GM12878 (cell line): ENCODE results near the gene MROH8. TPM values are rescaled to one million over a fixed set of nuclear protein-coding genes. Genes with fewer than 3 reads are reported as not detected.

Experiments
- ATAC-seq: fragments of 200-7000 bp; cut with Tn5 transposase; 3 replicates; pipeline ENCODE4 v1.9.1; 2020; ENCODE audit warnings: mild to moderate bottlenecking, moderate library complexity
- BruUV-seq: library from RNA; stranded (reverse); fragments of 400-500 nt; replicated peaks from 2 replicates; lab custom pipeline; 2021; lab: Mats Ljungman, UMichigan
- CTCF ChIA-PET: fragments of 300-600 bp; sonication (Branson Sonifier 250); formaldehyde crosslinking; extraction: SDS; loops from one replicate; lab custom pipeline; 2021; ENCODE audit warnings: inconsistent platforms; lab: Yijun Ruan, JAX
- POLR2A ChIA-PET: fragments of 350-600 bp; formaldehyde crosslinking; extraction: SDS; loops from one replicate; lab custom pipeline; 2021; ENCODE audit warnings: inconsistent platforms; lab: Charles Lee
- RAD21 ChIA-PET: fragments of 300-600 bp; sonication (Branson Sonifier 250); formaldehyde crosslinking; loops from one replicate; lab custom pipeline; 2023; ENCODE audit warnings: antibody characterized with exemption; ENCODE audit not compliant: unreplicated experiment; lab: Charles Lee
- SMC1A ChIA-PET: fragments of 300-600 bp; sonication (Branson Sonifier 250); formaldehyde crosslinking; loops from one replicate; lab custom pipeline; 2023; ENCODE audit not compliant: unreplicated experiment, uncharacterized antibody; lab: Charles Lee
- DNase-seq: peaks from one replicate; pipeline ENCODE4 v3.0.0-alpha.2; 2011; ENCODE audit warnings: low read depth, low spot score
- FAIRE-seq: peaks from 3 replicates; lab custom pipeline; 2011; peaks lifted over from hg19 to GRCh38; lab: Jason Lieb, UNC
- H2AFZ ChIP-seq: 2 replicates; pipeline ENCODE4 v1.6.0; 2011; ENCODE audit warnings: low read depth, low read length, control low read depth; ENCODE audit not compliant: control insufficient read depth
- H3K27ac ChIP-seq: 2 replicates; pipeline ENCODE4 v1.5.1; 2011; ENCODE audit warnings: control low read depth; ENCODE audit not compliant: control insufficient read depth, insufficient read depth
- H3K27me3 ChIP-seq, 2 experiments: replicated peaks in 1 of 2; 2 replicates each; pipeline versions ENCODE4 v1.6.0 to v1.6.1; 2011; ENCODE audit warnings: low read length in 1 of 2; ENCODE audit not compliant: control insufficient read depth in 2 of 2, insufficient read depth in 2 of 2
- H3K36me3 ChIP-seq, 2 experiments: 2 replicates each; pipeline ENCODE4 v1.5.1; 2011; ENCODE audit warnings: low read length in 1 of 2; ENCODE audit not compliant: control insufficient read depth in 2 of 2, insufficient read depth in 2 of 2
- H3K4me1 ChIP-seq: 2 replicates; pipeline ENCODE4 v1.6.1; 2011; ENCODE audit warnings: mild to moderate bottlenecking, low read length, moderate library complexity, mixed read lengths; ENCODE audit not compliant: control insufficient read depth, insufficient read depth
- H3K4me2 ChIP-seq: 2 replicates; pipeline ENCODE4 v1.6.0; 2011; ENCODE audit warnings: control low read depth; ENCODE audit not compliant: control insufficient read depth, insufficient read depth
- H3K4me3 ChIP-seq: fragments of 200-600 bp; sonication (generic); 2 replicates; pipeline ENCODE4 v1.5.1; 2016
- H3K79me2 ChIP-seq: 2 replicates; pipeline ENCODE4 v1.6.0; 2011; ENCODE audit warnings: low read length; ENCODE audit not compliant: control insufficient read depth, insufficient read depth
- H3K9ac ChIP-seq: 2 replicates; pipeline ENCODE4 v1.8.0; 2011; ENCODE audit warnings: low read length, control low read depth, mixed read lengths; ENCODE audit not compliant: control insufficient read depth, insufficient read depth
- H3K9me3 ChIP-seq: replicated peaks from 3 replicates; pipeline ENCODE4 v1.5.1; 2011; ENCODE audit warnings: mild to moderate bottlenecking, low read length; ENCODE audit not compliant: control insufficient read depth, insufficient read depth
- H4K20me1 ChIP-seq: 2 replicates; pipeline ENCODE4 v1.6.0; 2011; ENCODE audit not compliant: control insufficient read depth, insufficient read depth
- BCLAF1 ChIP-seq: fragments of 450-650 bp; IDR thresholded peaks from 2 replicates; pipeline ENCODE4 v1.6.1; 2017; ENCODE audit warnings: antibody characterized with exemption, mild to moderate bottlenecking, moderate library complexity
- BMI1 ChIP-seq: fragments of 450-650 bp; IDR thresholded peaks from 2 replicates; pipeline ENCODE4 v1.6.1; 2016; ENCODE audit warnings: mild to moderate bottlenecking, moderate library complexity, borderline replicate concordance
- CBFB ChIP-seq: IDR thresholded peaks from 2 replicates; pipeline ENCODE4 v1.6.1; 2016; ENCODE audit warnings: antibody characterized with exemption, low read depth
- FOXK2 ChIP-seq: fragments of 450-650 bp; IDR thresholded peaks from 2 replicates; pipeline ENCODE4 v1.6.1; 2017; ENCODE audit warnings: mild to moderate bottlenecking, moderate library complexity
- GABPA ChIP-seq: IDR thresholded peaks from 2 replicates; pipeline ENCODE4 v1.6.1; 2014; ENCODE audit warnings: antibody characterized with exemption, low read depth, mild to moderate bottlenecking, inconsistent platforms
- GATAD2B ChIP-seq: fragments of 450-650 bp; conservative IDR thresholded peaks from 2 replicates; pipeline ENCODE4 v1.6.1; 2017; ENCODE audit warnings: low read depth, mild to moderate bottlenecking, moderate library complexity
- HDGF ChIP-seq: fragments of 450-650 bp; IDR thresholded peaks from 2 replicates; pipeline ENCODE4 v1.6.1; 2016; ENCODE audit warnings: antibody characterized with exemption
- IRF4 ChIP-seq: IDR thresholded peaks from 2 replicates; pipeline ENCODE4 v1.6.1; 2011; ENCODE audit warnings: low read depth, low read length
- KLF5 ChIP-seq: fragments of 450-650 bp; IDR thresholded peaks from 2 replicates; pipeline ENCODE4 v1.6.1; 2014; ENCODE audit warnings: mild to moderate bottlenecking; ENCODE audit not compliant: partially characterized antibody
- NRF1 ChIP-seq: conservative IDR thresholded peaks from 2 replicates; pipeline ENCODE4 v1.6.1; 2011; ENCODE audit warnings: mild to moderate bottlenecking, low read depth, low read length, improper control_type of control experiment
- RB1 ChIP-seq: fragments of 450-650 bp; formaldehyde crosslinking; IDR thresholded peaks from 2 replicates; pipeline ENCODE4 v1.6.1; 2017; ENCODE audit warnings: mild to moderate bottlenecking, borderline replicate concordance
- SIX5 ChIP-seq: IDR thresholded peaks from 2 replicates; pipeline ENCODE4 v1.6.1; 2011; ENCODE audit warnings: mild to moderate bottlenecking, low read depth, low read length, moderate library complexity; ENCODE audit not compliant: severe bottlenecking
- SRF ChIP-seq, 2 experiments: IDR thresholded peaks; 2 replicates each; pipeline ENCODE4 v1.6.1; 2011; ENCODE audit warnings: low read depth in 2 of 2, low read length in 2 of 2, mild to moderate bottlenecking in 1 of 2, moderate library complexity in 1 of 2
- STAT3 ChIP-seq: IDR thresholded peaks from 2 replicates; pipeline ENCODE4 v1.6.1; 2011; ENCODE audit warnings: low read depth, low read length, improper control_type of control experiment
- TCF3 ChIP-seq: IDR thresholded peaks from 2 replicates; pipeline ENCODE4 v1.6.1; 2012; ENCODE audit warnings: low read depth, mild to moderate bottlenecking, low read length, borderline replicate concordance; ENCODE audit not compliant: insufficient read depth
- ZBTB4 ChIP-seq: fragments of 450-650 bp; formaldehyde crosslinking; IDR thresholded peaks from 2 replicates; pipeline ENCODE4 v1.4.0; 2022; ENCODE audit warnings: mild to moderate bottlenecking, moderate library complexity
- WGBS: methylation state at CpG from one replicate; pipeline ENCODE4 v1.1.6; 2016; ENCODE audit warnings: low lambda C conversion rate; ENCODE audit not compliant: insufficient replicate concordance, insufficient coverage; ENCODE audit errors: missing lambda C conversion rate; 5-methylcytosine and 5-hydroxymethylcytosine counted together
- in situ Hi-C: fragments of 300-500 bp; cut with MboI; formaldehyde crosslinking; loops from 9 replicates; pipeline ENCODE4 v1.14.3; 2018; ENCODE audit warnings: mixed read lengths
- intact Hi-C: fragments of 100-400 bp; cut with micrococcal nuclease; formaldehyde crosslinking; loops from one replicate; pipeline ENCODE4 v1.14.2; 2022; ENCODE audit not compliant: unreplicated experiment
- polyA plus RNA-seq, 11 experiments: library from polyadenylated mRNA; depleted of rRNA in 4 of 11; unstranded in 6 of 11; stranded (reverse) in 5 of 11; fragments of >200 nt; fragmentation: Nextera tagmentation in 4 of 11; fragmentation: Illumina TruSeq in 1 of 11; extraction: Ambion mirVana in 4 of 11; extraction: Trizol in 1 of 11; gene quantifications; 1 replicate in 1 of 11; 2 replicates in 10 of 11; pipeline versions ENCODE4 v1.2.1 to v1.2.3, GENCODE V29; 2011 to 2016; ENCODE audit warnings: inconsistent platforms in 2 of 11, missing spikeins in 2 of 11, low read depth in 1 of 11
- total RNA-seq, 4 experiments: library from RNA; depleted of rRNA in 3 of 4; stranded (reverse); fragments of >200 nt in 3 of 4; fragmentation: Illumina TruSeq in 1 of 4; extraction: Trizol in 1 of 4; gene quantifications; 2 replicates each; pipeline versions ENCODE4 v1.2.1 to v1.2.3, GENCODE V29; 2013 to 2021
- TF ChIP-seq, protein P1 (sequence below): fragments of 450-650 bp; formaldehyde crosslinking; IDR thresholded peaks from 2 replicates; pipeline ENCODE4 v1.4.0; 2020; ENCODE audit warnings: mild to moderate bottlenecking, moderate library complexity

The MROH8 gene
- total and polyA plus RNA-seq, 10 of the 15 experiments (the other 5 are each of a cell fraction or from before 2014, with no cell fraction given) = 0.16 to 2.8 (median 1.8) TPM

DNA sequence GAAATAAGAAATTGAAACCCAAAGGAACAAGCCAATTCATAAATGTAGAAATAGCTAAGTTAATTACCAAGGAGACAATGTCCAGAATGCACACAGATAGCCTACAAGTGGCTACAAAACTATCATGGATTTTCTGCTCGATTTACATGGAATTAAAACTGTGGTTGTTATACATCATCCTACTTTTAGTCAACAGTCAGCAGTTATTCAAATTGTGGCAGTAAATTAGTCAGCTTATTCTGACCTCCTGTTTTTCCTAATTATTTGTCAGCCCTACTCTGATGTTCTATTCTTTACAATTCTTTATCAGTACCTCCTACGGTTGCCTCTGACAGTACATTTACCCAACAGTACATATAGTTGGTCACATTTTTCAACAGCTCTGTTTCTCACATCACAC is 113.2 kb downstream of the MROH8 start:
- no peaks in the 10 kb centered on the region for H3K27me3 ChIP-seq
- FAIRE-seq (no peak), ATAC-seq (no peak), DNase-seq (no peak)
- SMC1A ChIA-PET = no interaction called here
- CTCF ChIA-PET = no interaction called here
- in situ Hi-C loops = no loop called here
- intact Hi-C loops = no loop called here
- no peaks in the 10 kb centered on the region for H4K20me1 ChIP-seq
- H3K9ac ChIP-seq = no peak overlapping the region
- no peak overlapping the region for H3K4me3 ChIP-seq
- RAD21 ChIA-PET = no interaction called here
- no peak overlapping the region for H2AFZ ChIP-seq
- no peak overlapping the region for H3K4me2 ChIP-seq
- H3K4me1 ChIP-seq = peaks cover 2% of the 10 kb centered on the region
- 22% methylated on average over 2 of the region's 2 CpGs for WGBS
- H3K79me2 ChIP-seq = no peaks in the 10 kb centered on the region
- POLR2A ChIA-PET = no interaction called here
- H3K9me3 ChIP-seq = no peaks in the 10 kb centered on the region
- peaks cover 1 to 13% of the 10 kb centered on the region in 2 experiments; a peak in 3 of 4 replicates for H3K36me3 ChIP-seq
- no TSS peak for BruUV-seq
- no peak overlapping the region for H3K27ac ChIP-seq
- TF ChIP-seq GABPA (no peak), GATAD2B (no peak), KLF5 (no peak), BMI1 (no peak), CBFB (no peak), SRF (IDR thresholded peaks at IDR 0.05; ENCODE audit: low read depth in 2 of 2, low read length in 2 of 2) (no peak), IRF4 (no peak), ZBTB4 (CRISPR knock-in tag) (no peak), FOXK2 (no peak), STAT3 (no peak), NRF1 (no peak), HDGF (no peak), BCLAF1 (no peak), SIX5 (no peak), RB1 (no peak), TCF3 (no peak)
- TF ChIP-seq, protein P1, sequence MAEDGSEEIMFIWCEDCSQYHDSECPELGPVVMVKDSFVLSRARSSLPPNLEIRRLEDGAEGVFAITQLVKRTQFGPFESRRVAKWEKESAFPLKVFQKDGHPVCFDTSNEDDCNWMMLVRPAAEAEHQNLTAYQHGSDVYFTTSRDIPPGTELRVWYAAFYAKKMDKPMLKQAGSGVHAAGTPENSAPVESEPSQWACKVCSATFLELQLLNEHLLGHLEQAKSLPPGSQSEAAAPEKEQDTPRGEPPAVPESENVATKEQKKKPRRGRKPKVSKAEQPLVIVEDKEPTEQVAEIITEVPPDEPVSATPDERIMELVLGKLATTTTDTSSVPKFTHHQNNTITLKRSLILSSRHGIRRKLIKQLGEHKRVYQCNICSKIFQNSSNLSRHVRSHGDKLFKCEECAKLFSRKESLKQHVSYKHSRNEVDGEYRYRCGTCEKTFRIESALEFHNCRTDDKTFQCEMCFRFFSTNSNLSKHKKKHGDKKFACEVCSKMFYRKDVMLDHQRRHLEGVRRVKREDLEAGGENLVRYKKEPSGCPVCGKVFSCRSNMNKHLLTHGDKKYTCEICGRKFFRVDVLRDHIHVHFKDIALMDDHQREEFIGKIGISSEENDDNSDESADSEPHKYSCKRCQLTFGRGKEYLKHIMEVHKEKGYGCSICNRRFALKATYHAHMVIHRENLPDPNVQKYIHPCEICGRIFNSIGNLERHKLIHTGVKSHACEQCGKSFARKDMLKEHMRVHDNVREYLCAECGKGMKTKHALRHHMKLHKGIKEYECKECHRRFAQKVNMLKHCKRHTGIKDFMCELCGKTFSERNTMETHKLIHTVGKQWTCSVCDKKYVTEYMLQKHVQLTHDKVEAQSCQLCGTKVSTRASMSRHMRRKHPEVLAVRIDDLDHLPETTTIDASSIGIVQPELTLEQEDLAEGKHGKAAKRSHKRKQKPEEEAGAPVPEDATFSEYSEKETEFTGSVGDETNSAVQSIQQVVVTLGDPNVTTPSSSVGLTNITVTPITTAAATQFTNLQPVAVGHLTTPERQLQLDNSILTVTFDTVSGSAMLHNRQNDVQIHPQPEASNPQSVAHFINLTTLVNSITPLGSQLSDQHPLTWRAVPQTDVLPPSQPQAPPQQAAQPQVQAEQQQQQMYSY (CRISPR knock-in tag) = no peak
